Activated naive CD4-positive, alpha-beta T cell treated with anti-CD3 and anti-CD28 coated beads for 36 hours (primary cell): ENCODE data around the gene TFIP11. TPM values are rescaled to one million over a fixed set of nuclear protein-coding genes. Genes with fewer than 3 reads are reported as not detected.
A peak's percentile ranks its signal among the peaks of the same experiment; 100 is the strongest.

Experiments used
- CTCF ChIA-PET: fragments of 350-600 bp; sonication (Branson Sonifier 250); formaldehyde crosslinking; loops from one replicate; lab custom pipeline; 2021; ENCODE audit warnings: antibody characterized with exemption; lab: Charles Lee
- DNase-seq: peaks from one replicate; pipeline ENCODE4 v3.0.0-alpha.2; 2020
- H3K27ac Mint-ChIP-seq: one replicate; pipeline ENCODE4 v1.8.0; 2021; ENCODE audit warnings: mild to moderate bottlenecking, mixed read lengths
- H3K27me3 Mint-ChIP-seq: one replicate; pipeline ENCODE4 v1.8.0; 2021; ENCODE audit warnings: low read depth, mixed read lengths
- H3K36me3 Mint-ChIP-seq: one replicate; pipeline ENCODE4 v1.8.0; 2021; ENCODE audit warnings: low read depth, mixed read lengths
- H3K4me1 Mint-ChIP-seq: one replicate; pipeline ENCODE4 v1.8.0; 2021; ENCODE audit warnings: low read depth, mixed read lengths
- H3K4me3 Mint-ChIP-seq: one replicate; pipeline ENCODE4 v1.8.0; 2021; ENCODE audit warnings: mild to moderate bottlenecking, moderate library complexity, mixed read lengths
- H3K9me3 Mint-ChIP-seq: one replicate; pipeline ENCODE4 v1.8.0; 2021; ENCODE audit warnings: mixed read lengths
- intact Hi-C: fragments of 100-400 bp; cut with micrococcal nuclease; formaldehyde crosslinking; loops from one replicate; pipeline ENCODE4 v1.15.1; 2023
- microRNA-seq: library from miRNA; unstranded; fragments of <30 nt; microRNA quantifications from one replicate; pipeline ENCODE4 v1.2.0, GENCODE V29; 2022; ENCODE audit warnings: borderline microRNAs expressed, borderline replicate concordance
- total RNA-seq, 2 experiments: library from RNA; stranded (reverse); gene quantifications; one replicate each; pipeline ENCODE4 v1.2.3, GENCODE V29; 2021

The TFIP11 gene
- total RNA-seq, 2 experiments from 2014 or later = 33.3 to 34.4 TPM

GRCh38 chr22:26442086-26442756 is 70.1 kb downstream of the TFIP11 start:
- Mint-ChIP-seq H3K27me3 (no peaks in the 10 kb centered on the region), H3K27ac (no peak overlapping the region), H3K9me3 (no peaks in the 10 kb centered on the region), H3K4me3 (no peak overlapping the region), H3K4me1 (peaks cover 4% of the 10 kb centered on the region), H3K36me3 (peaks cover 2% of the 10 kb centered on the region)
- no peak for DNase-seq
- CTCF ChIA-PET = interaction anchor here (0.6 to 0.7 kb wide), 2 partner anchors 68 to 1148 kb away, joined by 4 to 7 read pairs; no protein-coding TSS in a partner anchor
- intact Hi-C loops = no loop called here

Small RNA genes within 50 kb of the gene (microRNA-seq; reads per million reads assigned to microRNA genes)
- gene MIR548J = 9.3 reads per million, percentile 19 among the genes with 10 or more reads in this experiment

Other genes with a start within 250 kb of the TFIP11 start
- 1 to 10 TPM; 4.4 to 4.7 TPM for gene ASPHD2, start 83.2 kb downstream of the TFIP11 start, total RNA-seq
- gene HPS4, start 28.7 kb downstream of the TFIP11 start, total RNA-seq = 10 to 100 TPM; 48.0 to 51.5 TPM
- gene SRRD, start 28.6 kb downstream of the TFIP11 start, total RNA-seq = 10 to 100 TPM; 20.8 to 21.6 TPM
- 10 to 100 TPM; 21.0 to 21.9 TPM for gene TPST2, start 77.7 kb upstream of the TFIP11 start, total RNA-seq
- gene CRYBB1, start 105.6 kb upstream of the TFIP11 start, total RNA-seq = not detected
- not detected for gene CRYBA4, start 109.5 kb upstream of the TFIP11 start, total RNA-seq
- gene MIAT, start 145.1 kb upstream of the TFIP11 start, total RNA-seq = 10 to 100 TPM; 51.8 to 51.9 TPM